Measurements from ENCODE around the gene B3GNT9.

Gene B3GNT9

DNA sequence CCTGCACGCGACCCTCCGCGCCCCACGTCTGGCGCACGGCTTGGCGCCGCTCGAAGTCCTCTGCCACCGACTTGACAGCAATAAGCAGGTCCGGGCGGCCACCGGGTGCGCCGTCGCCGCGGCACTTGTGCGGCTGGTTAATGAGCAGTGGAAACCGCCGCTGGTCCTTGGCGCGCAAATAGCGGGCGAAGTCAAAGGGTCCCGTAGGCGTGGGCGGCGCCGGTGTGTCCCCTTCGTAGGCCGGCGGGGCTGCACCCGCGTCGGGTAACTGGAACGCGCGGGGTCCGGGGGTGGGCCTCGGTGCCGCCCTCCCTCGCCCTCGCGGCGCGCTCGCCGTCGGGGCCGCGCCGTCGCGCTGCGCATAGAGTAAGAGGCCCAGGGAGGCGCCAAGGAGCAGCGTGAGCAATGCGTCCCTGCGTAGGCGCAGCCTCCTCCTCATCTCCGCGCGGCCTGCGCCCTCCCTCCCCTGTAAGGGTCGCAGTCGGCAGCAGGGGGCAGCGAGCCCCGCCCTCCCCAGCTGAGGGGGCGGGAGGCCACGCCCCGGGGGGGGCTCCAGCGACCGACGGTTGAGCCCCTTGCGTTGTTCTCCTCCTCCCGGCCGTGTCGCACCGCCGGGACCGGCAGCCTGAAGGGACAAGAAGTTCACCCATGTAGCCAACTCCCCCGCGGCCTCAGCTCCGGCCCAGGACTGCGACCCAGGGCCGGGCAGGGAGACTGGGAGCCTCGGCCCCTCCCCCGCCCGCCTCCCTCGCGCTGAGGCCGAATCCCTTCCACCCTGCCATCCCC lies 558 bp downstream of the B3GNT9 start:
- H3K4me3 ChIP-seq (ENCODE audit: low read depth in 1 of 2, low read length in 1 of 2), result peak overlapping the region; percentile 23 to 32
- no peaks in the 10 kb centered on the region for H3K9me3 ChIP-seq
- TF ChIP-seq, protein P1, sequence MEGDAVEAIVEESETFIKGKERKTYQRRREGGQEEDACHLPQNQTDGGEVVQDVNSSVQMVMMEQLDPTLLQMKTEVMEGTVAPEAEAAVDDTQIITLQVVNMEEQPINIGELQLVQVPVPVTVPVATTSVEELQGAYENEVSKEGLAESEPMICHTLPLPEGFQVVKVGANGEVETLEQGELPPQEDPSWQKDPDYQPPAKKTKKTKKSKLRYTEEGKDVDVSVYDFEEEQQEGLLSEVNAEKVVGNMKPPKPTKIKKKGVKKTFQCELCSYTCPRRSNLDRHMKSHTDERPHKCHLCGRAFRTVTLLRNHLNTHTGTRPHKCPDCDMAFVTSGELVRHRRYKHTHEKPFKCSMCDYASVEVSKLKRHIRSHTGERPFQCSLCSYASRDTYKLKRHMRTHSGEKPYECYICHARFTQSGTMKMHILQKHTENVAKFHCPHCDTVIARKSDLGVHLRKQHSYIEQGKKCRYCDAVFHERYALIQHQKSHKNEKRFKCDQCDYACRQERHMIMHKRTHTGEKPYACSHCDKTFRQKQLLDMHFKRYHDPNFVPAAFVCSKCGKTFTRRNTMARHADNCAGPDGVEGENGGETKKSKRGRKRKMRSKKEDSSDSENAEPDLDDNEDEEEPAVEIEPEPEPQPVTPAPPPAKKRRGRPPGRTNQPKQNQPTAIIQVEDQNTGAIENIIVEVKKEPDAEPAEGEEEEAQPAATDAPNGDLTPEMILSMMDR (IDR thresholded peaks at IDR 0.05), result no peak
- peaks cover 63% of the 10 kb centered on the region for H3K27me3 ChIP-seq
- H3K27ac ChIP-seq, result no peak overlapping the region
- peaks cover 39 to 53% of the 10 kb centered on the region in 2 experiments for H3K4me1 ChIP-seq (ENCODE audit: control insufficient read depth in 1 of 2, insufficient read depth in 1 of 2, low read depth in 1 of 2, low read length in 1 of 2)
- peaks cover 48% of the 10 kb centered on the region for H3K36me3 ChIP-seq

DNA sequence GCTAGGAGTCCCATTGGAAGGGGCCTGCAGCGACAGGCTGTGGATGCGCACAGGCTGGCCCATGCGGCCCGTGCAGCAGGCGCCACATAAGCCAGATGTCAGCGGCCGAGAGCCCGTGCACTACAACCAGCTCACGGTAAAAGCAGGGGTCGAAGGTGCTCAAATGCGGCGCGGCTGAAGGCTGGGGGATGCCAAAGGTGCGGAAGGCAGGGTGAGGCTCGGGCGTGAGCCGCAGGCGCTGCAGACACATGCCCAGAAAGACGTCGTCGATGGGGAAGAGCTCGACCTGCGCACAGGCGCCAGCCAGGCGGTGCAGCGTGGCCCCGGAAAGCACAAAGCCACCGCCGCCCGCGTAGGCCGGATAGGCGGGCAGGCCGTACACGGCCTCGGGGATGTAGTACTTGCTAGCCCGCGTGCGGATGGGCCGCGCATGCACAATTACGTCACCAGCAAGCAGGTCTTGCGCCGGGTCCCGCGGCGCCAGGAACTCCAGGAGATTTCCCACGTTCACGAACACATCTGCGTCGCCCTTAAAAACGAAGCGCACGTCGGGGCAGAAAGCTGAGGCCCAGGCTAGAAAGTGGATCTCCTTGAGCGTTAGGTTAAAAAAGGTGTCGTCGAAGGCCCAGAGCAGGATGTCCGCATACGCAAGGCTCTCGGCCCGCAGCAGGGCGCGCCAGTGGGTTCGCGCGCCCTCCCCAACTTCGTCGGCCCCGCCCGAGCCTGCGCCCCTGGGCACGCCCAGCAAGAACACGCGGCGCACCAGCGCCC lies 1.3 kb downstream of the B3GNT9 start:
- no peak overlapping the region for H3K27ac ChIP-seq
- TF ChIP-seq, protein P1 (IDR thresholded peaks at IDR 0.05), result no peak
- H3K4me3 ChIP-seq (ENCODE audit: low read depth in 1 of 2, low read length in 1 of 2), result peak overlapping the region in 1 of 2 experiments; percentile 23
- H3K27me3 ChIP-seq, result peaks cover 55% of the 10 kb centered on the region
- peaks cover 53% of the 10 kb centered on the region for H3K36me3 ChIP-seq
- H3K4me1 ChIP-seq (ENCODE audit: control insufficient read depth in 1 of 2, insufficient read depth in 1 of 2, low read depth in 1 of 2, low read length in 1 of 2), result peaks cover 44 to 53% of the 10 kb centered on the region in 2 experiments
- no peaks in the 10 kb centered on the region for H3K9me3 ChIP-seq

DNA sequence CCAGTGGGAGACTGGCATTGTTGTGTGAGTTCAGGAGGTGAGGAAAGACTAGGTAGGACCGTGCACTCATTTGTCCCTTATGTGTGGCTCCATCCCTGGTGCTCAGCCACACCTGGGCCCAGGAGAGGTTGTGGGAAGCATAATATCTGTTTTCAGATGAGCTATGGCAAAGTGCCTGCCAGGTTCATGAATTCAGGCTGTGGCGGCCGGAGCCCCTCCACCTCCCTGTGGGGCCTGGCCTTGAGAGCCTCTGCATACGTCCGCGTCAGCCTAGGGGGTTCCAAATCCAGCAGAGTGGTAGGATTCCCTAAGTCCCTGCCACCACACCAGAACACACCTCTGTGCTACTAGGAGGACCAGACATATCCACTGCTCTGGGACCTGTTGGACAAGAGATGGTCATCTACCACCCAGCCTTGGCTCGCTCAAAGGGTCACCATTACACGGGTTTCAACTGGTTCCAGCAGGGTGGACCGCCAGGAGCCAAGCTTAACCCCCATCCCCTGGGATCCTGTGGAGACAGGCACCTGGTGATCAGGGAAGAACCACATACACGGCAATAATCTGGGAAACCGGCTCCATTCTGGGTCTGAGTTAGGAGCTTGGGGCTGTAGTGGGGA lies 2.0 kb downstream of the B3GNT9 start:
- Histone ChIP-seq H3K4me1 (ENCODE audit: control insufficient read depth in 1 of 2, insufficient read depth in 1 of 2, low read depth in 1 of 2, low read length in 1 of 2) (peaks cover 44 to 47% of the 10 kb centered on the region in 2 experiments), H3K9me3 (no peaks in the 10 kb centered on the region), H3K27me3 (peaks cover 48% of the 10 kb centered on the region), H3K27ac (no peak overlapping the region), H3K36me3 (peaks cover 53% of the 10 kb centered on the region), H3K4me3 (ENCODE audit: low read depth in 1 of 2, low read length in 1 of 2) (no peak overlapping the region)
- TF ChIP-seq, protein P1 (IDR thresholded peaks at IDR 0.05), result no peak

DNA sequence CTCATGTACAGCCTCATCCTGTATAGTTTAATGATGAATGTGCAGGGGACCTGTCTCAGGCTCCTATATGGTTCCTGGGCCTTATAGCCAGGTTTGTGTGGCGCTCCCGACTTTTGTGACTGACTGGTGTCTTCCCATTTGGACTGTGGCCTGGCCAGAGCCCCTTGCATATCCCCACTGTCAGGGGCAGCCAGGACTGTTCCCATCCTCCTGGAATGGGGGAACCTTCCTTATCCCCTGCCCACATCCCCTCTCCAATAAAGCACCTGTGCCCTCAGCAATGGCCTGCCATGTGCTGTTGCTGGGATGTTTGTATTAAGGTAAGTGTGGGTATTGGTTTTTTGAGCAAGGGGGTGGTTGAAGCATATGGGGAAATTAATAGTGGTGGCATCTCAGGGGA lies 2.6 kb downstream of the B3GNT9 start:
- Histone ChIP-seq H3K9me3 (no peaks in the 10 kb centered on the region), H3K27ac (no peak overlapping the region), H3K4me3 (ENCODE audit: low read depth in 1 of 2, low read length in 1 of 2) (no peak overlapping the region), H3K4me1 (ENCODE audit: control insufficient read depth in 1 of 2, insufficient read depth in 1 of 2, low read depth in 1 of 2, low read length in 1 of 2) (peaks cover 41 to 47% of the 10 kb centered on the region in 2 experiments), H3K36me3 (peaks cover 59% of the 10 kb centered on the region), H3K27me3 (peaks cover 45% of the 10 kb centered on the region)
- TF ChIP-seq, protein P1 (IDR thresholded peaks at IDR 0.05), result no peak

DNA sequence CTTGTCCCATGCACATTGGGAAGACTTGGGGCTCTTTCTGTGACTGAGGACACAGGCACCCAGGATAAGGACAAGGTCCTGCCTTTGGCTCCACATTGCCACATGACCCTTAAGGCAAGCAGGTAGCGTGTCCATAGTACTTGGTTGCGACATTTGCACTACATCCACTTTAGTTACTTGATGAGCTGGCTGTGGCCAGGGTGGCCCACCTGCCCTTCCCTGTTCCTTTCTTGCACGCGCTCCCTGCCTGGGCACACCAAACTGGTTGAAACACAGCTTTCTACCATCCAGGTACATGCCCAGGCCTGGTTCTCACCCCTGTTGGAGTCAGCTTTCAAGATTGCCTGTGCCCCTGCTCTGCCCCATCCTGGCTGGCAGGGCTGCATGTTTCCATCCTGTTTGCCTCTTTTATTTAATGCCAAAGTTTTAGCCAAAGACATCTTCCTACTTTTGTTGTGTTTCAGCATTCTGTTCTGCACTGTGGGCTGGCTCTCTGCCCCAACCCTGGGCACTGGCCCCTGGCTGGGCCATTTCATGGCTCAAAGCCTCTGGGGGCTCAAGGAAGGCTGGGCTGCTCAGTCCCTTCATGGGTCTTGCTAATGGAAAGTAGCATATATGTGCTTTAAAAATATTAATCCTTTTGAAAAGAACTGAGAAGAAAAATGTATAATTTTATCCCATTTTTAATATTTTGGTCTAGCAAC lies 3.2 kb downstream of the B3GNT9 start:
- Histone ChIP-seq H3K9me3 (no peaks in the 10 kb centered on the region), H3K36me3 (peaks cover 65% of the 10 kb centered on the region), H3K27ac (no peak overlapping the region), H3K4me3 (ENCODE audit: low read depth in 1 of 2, low read length in 1 of 2) (no peak overlapping the region), H3K4me1 (ENCODE audit: control insufficient read depth in 1 of 2, insufficient read depth in 1 of 2, low read depth in 1 of 2, low read length in 1 of 2) (peaks cover 41 to 47% of the 10 kb centered on the region in 2 experiments), H3K27me3 (peaks cover 38% of the 10 kb centered on the region)
- TF ChIP-seq, protein P1 (IDR thresholded peaks at IDR 0.05), result no peak

All from neutrophil (primary cell).